Breast epithelium (tissue), 4 donors: Measurements from ENCODE around the gene RAB29. TPM values are rescaled to one million over a fixed set of nuclear protein-coding genes. Genes with fewer than 3 reads are reported as not detected.

Source experiments
- DNase-seq, 2 donors: peaks; one replicate each; pipeline ENCODE4 v3.0.0-alpha.2; 2019; ENCODE audit warnings: low spot score in 2 of 2
- H3K27ac ChIP-seq, 2 donors: fragments of 200-600 bp; sonication (generic) in 1 of 2; one replicate each; pipeline ENCODE4 v1.5.1; 2016 to 2019; ENCODE audit warnings: mild to moderate bottlenecking in 1 of 2
- H3K27me3 ChIP-seq, 2 donors: fragments of 200-600 bp; sonication (generic) in 1 of 2; one replicate each; pipeline versions ENCODE4 v1.5.1 to v1.6.0; 2017 to 2019; ENCODE audit warnings: control low read depth in 1 of 2, mild to moderate bottlenecking in 1 of 2
- H3K36me3 ChIP-seq: fragments of 200-600 bp; one replicate; pipeline ENCODE4 v1.5.1; 2019
- H3K4me1 ChIP-seq, 2 donors: fragments of 200-600 bp; sonication (generic); one replicate each; pipeline ENCODE4 v1.5.1; 2016 to 2019; ENCODE audit warnings: control low read depth in 1 of 2
- H3K4me3 ChIP-seq, 3 donors: fragments of 200-600 bp; sonication (generic); 1 replicate in 2 of 3; 2 replicates in 1 of 3; pipeline ENCODE4 v1.5.1; 2016 to 2019; ENCODE audit warnings: mild to moderate bottlenecking in 3 of 3, moderate library complexity in 2 of 3
- H3K9me3 ChIP-seq, 2 donors: fragments of 200-600 bp; sonication (generic) in 1 of 2; one replicate each; pipeline ENCODE4 v1.5.1; 2016 to 2019; ENCODE audit warnings: control low read depth in 1 of 2
- POLR2A ChIP-seq: fragments of 450-650 bp; IDR thresholded peaks from one replicate; pipeline ENCODE4 v1.6.1; 2016; ENCODE audit warnings: antibody characterized with exemption, mild to moderate bottlenecking, moderate library complexity
- POLR2AphosphoS5 ChIP-seq, 3 donors: sonication (generic); formaldehyde crosslinking; IDR thresholded peaks; one replicate each; pipeline ENCODE4 v1.6.1; 2017; ENCODE audit warnings: antibody characterized with exemption in 3 of 3
- intact Hi-C: fragments of 100-400 bp; cut with DNase I; formaldehyde crosslinking; loops from one replicate; pipeline ENCODE4 v1.15.1; 2023; ENCODE audit warnings: low total_unique reads
- total RNA-seq, 3 donors: library from RNA; depleted of rRNA; stranded (reverse); fragments of >200 nt; gene quantifications; one replicate each; pipeline ENCODE4 v1.1.0, GENCODE V29; 2016
- TF ChIP-seq, protein P1 (sequence below), 3 donors: fragments of 450-650 bp; IDR thresholded peaks; one replicate each; pipeline ENCODE4 v1.5.1; 2016 to 2017; ENCODE audit warnings: antibody characterized with exemption in 3 of 3, mild to moderate bottlenecking in 3 of 3, moderate library complexity in 3 of 3

Gene RAB29
- total RNA-seq, 3 donors from 2014 or later = 22.4 to 30.3 (median 23.9) TPM

DNA sequence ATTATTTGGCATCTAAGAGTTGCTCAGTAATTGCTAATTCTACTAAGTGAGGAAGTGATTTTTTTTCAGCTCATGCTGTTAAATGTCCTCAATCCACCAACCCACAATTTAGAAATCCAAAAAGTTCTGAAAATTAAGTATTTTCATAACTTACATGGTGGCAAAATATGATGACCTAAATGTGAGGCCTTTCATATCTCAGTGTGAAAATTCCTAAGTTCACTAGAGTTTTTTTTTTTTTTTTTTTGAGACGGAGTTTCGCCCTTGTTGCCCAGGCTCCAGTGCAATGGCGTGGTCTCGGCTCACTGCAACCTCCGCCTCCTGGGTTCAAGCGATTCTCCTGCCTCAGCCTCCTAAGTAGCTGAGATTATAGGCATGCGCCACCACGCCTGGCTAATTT lies 30.9 kb downstream of the RAB29 start:
- TF ChIP-seq POLR2A = no peak
- no peak for TF ChIP-seq POLR2AphosphoS5 (IDR thresholded peaks at IDR 0.05)
- TF ChIP-seq, protein P1, sequence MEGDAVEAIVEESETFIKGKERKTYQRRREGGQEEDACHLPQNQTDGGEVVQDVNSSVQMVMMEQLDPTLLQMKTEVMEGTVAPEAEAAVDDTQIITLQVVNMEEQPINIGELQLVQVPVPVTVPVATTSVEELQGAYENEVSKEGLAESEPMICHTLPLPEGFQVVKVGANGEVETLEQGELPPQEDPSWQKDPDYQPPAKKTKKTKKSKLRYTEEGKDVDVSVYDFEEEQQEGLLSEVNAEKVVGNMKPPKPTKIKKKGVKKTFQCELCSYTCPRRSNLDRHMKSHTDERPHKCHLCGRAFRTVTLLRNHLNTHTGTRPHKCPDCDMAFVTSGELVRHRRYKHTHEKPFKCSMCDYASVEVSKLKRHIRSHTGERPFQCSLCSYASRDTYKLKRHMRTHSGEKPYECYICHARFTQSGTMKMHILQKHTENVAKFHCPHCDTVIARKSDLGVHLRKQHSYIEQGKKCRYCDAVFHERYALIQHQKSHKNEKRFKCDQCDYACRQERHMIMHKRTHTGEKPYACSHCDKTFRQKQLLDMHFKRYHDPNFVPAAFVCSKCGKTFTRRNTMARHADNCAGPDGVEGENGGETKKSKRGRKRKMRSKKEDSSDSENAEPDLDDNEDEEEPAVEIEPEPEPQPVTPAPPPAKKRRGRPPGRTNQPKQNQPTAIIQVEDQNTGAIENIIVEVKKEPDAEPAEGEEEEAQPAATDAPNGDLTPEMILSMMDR (IDR thresholded peaks at IDR 0.05) = no peak
- H3K27ac ChIP-seq = peak overlapping the region; percentile 6 to 52
- no peak for DNase-seq
- no peaks in the 10 kb centered on the region for H3K36me3 ChIP-seq
- H3K4me3 ChIP-seq = no peak overlapping the region
- intact Hi-C loops = no loop called here
- no peaks in the 10 kb centered on the region for H3K27me3 ChIP-seq
- H3K9me3 ChIP-seq = no peaks in the 10 kb centered on the region
- peaks cover 0 to 11% of the 10 kb centered on the region in 2 donors for H3K4me1 ChIP-seq

DNA sequence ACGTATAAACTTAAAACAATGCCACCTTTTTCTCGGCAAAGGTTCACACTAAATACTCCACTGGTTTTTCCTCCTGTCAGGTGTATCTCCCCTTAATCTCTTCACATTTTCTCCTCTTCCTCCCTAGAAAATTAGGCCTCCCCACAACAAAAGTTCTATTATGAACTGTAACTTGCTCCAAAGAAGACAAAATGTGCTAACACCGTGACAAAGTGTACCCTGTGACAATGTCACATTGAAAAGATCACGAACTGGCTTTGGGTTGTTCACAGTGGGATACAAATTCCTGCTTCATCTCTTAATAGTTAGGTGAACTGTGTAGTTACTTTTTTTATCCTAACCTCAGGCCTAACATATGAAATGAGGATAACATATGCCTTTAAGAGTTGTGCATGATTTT lies 31.3 kb downstream of the RAB29 start:
- H3K36me3 ChIP-seq = no peaks in the 10 kb centered on the region
- no peak for DNase-seq
- no peaks in the 10 kb centered on the region for H3K27me3 ChIP-seq
- peaks cover 0 to 11% of the 10 kb centered on the region in 2 donors for H3K4me1 ChIP-seq
- H3K9me3 ChIP-seq = no peaks in the 10 kb centered on the region
- peak overlapping the region; percentile 6 to 52 for H3K27ac ChIP-seq
- intact Hi-C loops = no loop called here
- TF ChIP-seq POLR2AphosphoS5 (IDR thresholded peaks at IDR 0.05) (no peak), POLR2A (no peak)
- TF ChIP-seq, protein P1 (IDR thresholded peaks at IDR 0.05) = no peak
- H3K4me3 ChIP-seq = no peak overlapping the region

DNA sequence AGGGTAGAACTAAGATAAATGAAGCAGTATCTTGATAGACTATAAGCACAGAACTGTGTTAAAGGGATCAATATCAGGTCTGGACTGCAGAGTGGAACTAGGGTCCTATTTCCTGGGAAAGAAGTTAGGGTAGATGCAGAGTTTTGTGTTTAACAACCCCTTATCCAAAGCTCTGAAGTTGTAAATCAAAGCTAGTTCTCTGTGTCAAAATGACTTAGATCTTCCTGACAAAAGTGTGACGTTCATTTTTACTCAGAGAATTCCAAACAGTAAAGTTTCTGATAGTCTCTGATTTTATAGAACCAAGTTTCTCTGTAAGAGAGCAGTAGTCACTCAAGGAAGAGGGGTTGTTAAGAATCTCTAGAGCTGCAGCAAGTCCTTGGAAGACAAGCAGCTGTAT lies 33.6 kb downstream of the RAB29 start:
- DNase-seq = no peak
- Histone ChIP-seq H3K36me3 (no peaks in the 10 kb centered on the region), H3K4me3 (no peak overlapping the region), H3K27ac (no peak overlapping the region), H3K4me1 (no peaks in the 10 kb centered on the region), H3K9me3 (no peaks in the 10 kb centered on the region), H3K27me3 (no peaks in the 10 kb centered on the region)
- TF ChIP-seq, protein P1 (IDR thresholded peaks at IDR 0.05) = no peak
- intact Hi-C loops = no loop called here

DNA sequence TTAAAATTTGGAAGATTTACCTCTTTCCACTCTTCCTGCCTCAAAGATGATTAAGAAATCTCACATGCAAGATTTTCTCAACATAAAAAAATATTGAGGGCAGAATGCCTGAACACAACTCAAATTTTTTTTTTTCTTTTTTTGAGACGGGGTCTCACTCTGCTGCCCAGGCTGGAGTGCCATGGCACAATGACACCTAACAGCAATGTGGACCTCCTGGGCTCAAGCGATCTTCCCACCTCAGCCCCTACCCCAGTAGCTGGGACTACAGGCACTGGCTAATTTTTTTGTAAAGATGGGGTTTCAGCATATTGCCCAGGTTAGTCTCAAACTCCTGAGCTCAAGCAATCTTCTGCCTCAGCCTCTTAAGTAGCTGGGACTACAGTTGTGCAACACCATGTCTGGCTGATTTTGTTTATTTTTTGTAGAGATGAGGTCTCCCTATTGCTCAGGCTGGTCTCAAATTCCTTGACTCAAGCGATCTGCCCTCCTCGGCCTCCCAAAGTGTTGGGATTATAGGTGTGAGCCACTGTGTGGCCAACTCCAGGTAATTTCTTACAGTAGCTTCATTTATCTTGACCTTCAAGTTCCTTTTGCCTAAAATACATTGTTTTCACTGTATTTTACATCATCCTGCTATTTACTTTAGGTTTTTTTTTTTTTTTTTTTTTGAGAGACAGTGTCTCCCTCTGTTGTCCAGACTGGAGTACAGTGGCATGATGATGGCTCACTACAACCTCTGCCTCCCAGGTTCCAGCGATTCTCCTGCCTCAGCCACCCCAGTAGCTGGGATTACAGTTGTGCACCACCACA lies 35.7 kb downstream of the RAB29 start:
- Histone ChIP-seq H3K36me3 (no peaks in the 10 kb centered on the region), H3K27me3 (no peaks in the 10 kb centered on the region), H3K9me3 (no peaks in the 10 kb centered on the region), H3K27ac (no peak overlapping the region), H3K4me1 (no peaks in the 10 kb centered on the region), H3K4me3 (no peak overlapping the region)
- intact Hi-C loops = no loop called here
- TF ChIP-seq POLR2AphosphoS5 (IDR thresholded peaks at IDR 0.05) = no peak
- no peak for TF ChIP-seq POLR2A
- TF ChIP-seq, protein P1 (IDR thresholded peaks at IDR 0.05) = no peak
- no peak for DNase-seq

DNA sequence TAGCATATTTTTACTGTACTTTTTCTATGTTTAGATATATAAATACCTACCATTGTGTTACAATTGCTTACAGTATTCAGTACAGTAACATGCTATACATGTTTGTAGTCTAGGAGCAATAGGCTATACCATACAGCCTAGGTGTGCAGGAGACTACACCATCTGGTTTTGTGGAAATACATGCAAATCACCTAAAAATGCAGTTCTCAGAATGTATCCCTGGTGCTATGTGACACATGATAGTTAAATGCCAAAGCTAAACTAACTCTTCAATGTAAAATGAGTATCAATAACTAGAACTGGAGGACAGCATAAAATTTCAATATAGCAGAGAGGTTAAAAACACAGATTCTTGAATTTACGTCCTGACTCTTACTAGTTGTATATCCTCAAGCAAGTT lies 40.1 kb downstream of the RAB29 start:
- intact Hi-C loops = no loop called here

More for the DNA sequence above, 40.1 kb downstream of the RAB29 start:
- H3K27ac ChIP-seq = no peak overlapping the region
- H3K4me1 ChIP-seq = no peaks in the 10 kb centered on the region
- H3K27me3 ChIP-seq = no peaks in the 10 kb centered on the region
- H3K4me3 ChIP-seq = no peak overlapping the region
- no peaks in the 10 kb centered on the region for H3K9me3 ChIP-seq
- TF ChIP-seq POLR2AphosphoS5 (IDR thresholded peaks at IDR 0.05) (no peak), POLR2A (no peak)
- TF ChIP-seq, protein P1 (IDR thresholded peaks at IDR 0.05) = no peak
- H3K36me3 ChIP-seq = no peaks in the 10 kb centered on the region
- DNase-seq = no peak
